GM12878 (cell line): Measurements from ENCODE around the gene CCL11. TPM values are rescaled to one million over a fixed set of nuclear protein-coding genes. Genes with fewer than 3 reads are reported as not detected.

Experiments
- ATAC-seq: fragments of 200-7000 bp; cut with Tn5 transposase; 3 replicates; pipeline ENCODE4 v1.9.1; 2020; ENCODE audit warnings: mild to moderate bottlenecking, moderate library complexity
- BruUV-seq: library from RNA; stranded (reverse); fragments of 400-500 nt; replicated peaks from 2 replicates; lab custom pipeline; 2021; lab: Mats Ljungman, UMichigan
- CTCF ChIA-PET: fragments of 300-600 bp; sonication (Branson Sonifier 250); formaldehyde crosslinking; extraction: SDS; loops from one replicate; lab custom pipeline; 2021; ENCODE audit warnings: inconsistent platforms; lab: Yijun Ruan, JAX
- POLR2A ChIA-PET: fragments of 350-600 bp; formaldehyde crosslinking; extraction: SDS; loops from one replicate; lab custom pipeline; 2021; ENCODE audit warnings: inconsistent platforms; lab: Charles Lee
- RAD21 ChIA-PET: fragments of 300-600 bp; sonication (Branson Sonifier 250); formaldehyde crosslinking; loops from one replicate; lab custom pipeline; 2023; ENCODE audit warnings: antibody characterized with exemption; ENCODE audit not compliant: unreplicated experiment; lab: Charles Lee
- SMC1A ChIA-PET: fragments of 300-600 bp; sonication (Branson Sonifier 250); formaldehyde crosslinking; loops from one replicate; lab custom pipeline; 2023; ENCODE audit not compliant: unreplicated experiment, uncharacterized antibody; lab: Charles Lee
- DNase-seq: peaks from one replicate; pipeline ENCODE4 v3.0.0-alpha.2; 2011; ENCODE audit warnings: low read depth, low spot score
- FAIRE-seq: peaks from 3 replicates; lab custom pipeline; 2011; peaks lifted over from hg19 to GRCh38; lab: Jason Lieb, UNC
- H2AFZ ChIP-seq: 2 replicates; pipeline ENCODE4 v1.6.0; 2011; ENCODE audit warnings: low read depth, low read length, control low read depth; ENCODE audit not compliant: control insufficient read depth
- H3K27ac ChIP-seq: 2 replicates; pipeline ENCODE4 v1.5.1; 2011; ENCODE audit warnings: control low read depth; ENCODE audit not compliant: control insufficient read depth, insufficient read depth
- H3K27me3 ChIP-seq, 2 experiments: replicated peaks in 1 of 2; 2 replicates each; pipeline versions ENCODE4 v1.6.0 to v1.6.1; 2011; ENCODE audit warnings: low read length in 1 of 2; ENCODE audit not compliant: control insufficient read depth in 2 of 2, insufficient read depth in 2 of 2
- H3K36me3 ChIP-seq, 2 experiments: 2 replicates each; pipeline ENCODE4 v1.5.1; 2011; ENCODE audit warnings: low read length in 1 of 2; ENCODE audit not compliant: control insufficient read depth in 2 of 2, insufficient read depth in 2 of 2
- H3K4me1 ChIP-seq: 2 replicates; pipeline ENCODE4 v1.6.1; 2011; ENCODE audit warnings: mild to moderate bottlenecking, low read length, moderate library complexity, mixed read lengths; ENCODE audit not compliant: control insufficient read depth, insufficient read depth
- H3K4me2 ChIP-seq: 2 replicates; pipeline ENCODE4 v1.6.0; 2011; ENCODE audit warnings: control low read depth; ENCODE audit not compliant: control insufficient read depth, insufficient read depth
- H3K4me3 ChIP-seq: fragments of 200-600 bp; sonication (generic); 2 replicates; pipeline ENCODE4 v1.5.1; 2016
- H3K79me2 ChIP-seq: 2 replicates; pipeline ENCODE4 v1.6.0; 2011; ENCODE audit warnings: low read length; ENCODE audit not compliant: control insufficient read depth, insufficient read depth
- H3K9ac ChIP-seq: 2 replicates; pipeline ENCODE4 v1.8.0; 2011; ENCODE audit warnings: low read length, control low read depth, mixed read lengths; ENCODE audit not compliant: control insufficient read depth, insufficient read depth
- H3K9me3 ChIP-seq: replicated peaks from 3 replicates; pipeline ENCODE4 v1.5.1; 2011; ENCODE audit warnings: mild to moderate bottlenecking, low read length; ENCODE audit not compliant: control insufficient read depth, insufficient read depth
- H4K20me1 ChIP-seq: 2 replicates; pipeline ENCODE4 v1.6.0; 2011; ENCODE audit not compliant: control insufficient read depth, insufficient read depth
- DPF2 ChIP-seq: fragments of 450-650 bp; IDR thresholded peaks from 2 replicates; pipeline ENCODE4 v1.6.1; 2017; ENCODE audit warnings: mild to moderate bottlenecking
- EGR1 ChIP-seq, 2 experiments: IDR thresholded peaks; 1 replicate in 1 of 2; 2 replicates in 1 of 2; pipeline ENCODE4 v1.6.1; 2011 to 2012; ENCODE audit warnings: low read depth in 2 of 2, low read length in 2 of 2, borderline replicate concordance in 1 of 2, mild to moderate bottlenecking in 1 of 2, moderate library complexity in 1 of 2
- ETV6 ChIP-seq, 2 experiments: fragments of 450-650 bp in 1 of 2; IDR thresholded peaks in 1 of 2; conservative IDR thresholded peaks in 1 of 2; 2 replicates each; pipeline ENCODE4 v1.6.1; 2014; ENCODE audit warnings: antibody characterized with exemption in 1 of 2, borderline replicate concordance in 1 of 2, low read depth in 1 of 2, mild to moderate bottlenecking in 1 of 2, moderate library complexity in 1 of 2
- FOXK2 ChIP-seq: fragments of 450-650 bp; IDR thresholded peaks from 2 replicates; pipeline ENCODE4 v1.6.1; 2017; ENCODE audit warnings: mild to moderate bottlenecking, moderate library complexity
- MEF2A ChIP-seq: IDR thresholded peaks from 2 replicates; pipeline ENCODE4 v1.6.1; 2011; ENCODE audit warnings: low read depth, mild to moderate bottlenecking, low read length, moderate library complexity; ENCODE audit not compliant: insufficient read depth
- MYB ChIP-seq: fragments of 150-350 bp; IDR thresholded peaks from 2 replicates; pipeline ENCODE4 v1.6.1; 2014; ENCODE audit warnings: mild to moderate bottlenecking, low read depth, low read length, borderline replicate concordance
- NFYA ChIP-seq: IDR thresholded peaks from 2 replicates; pipeline ENCODE4 v1.6.1; 2011; ENCODE audit warnings: low read depth, mild to moderate bottlenecking, low read length, improper control_type of control experiment, borderline replicate concordance
- PAX8 ChIP-seq: fragments of 450-650 bp; IDR thresholded peaks from 2 replicates; pipeline ENCODE4 v1.6.1; 2017; ENCODE audit warnings: mild to moderate bottlenecking, moderate library complexity
- POLR2A ChIP-seq: IDR thresholded peaks from 2 replicates; pipeline ENCODE4 v1.6.1; 2011; ENCODE audit warnings: low read depth, mild to moderate bottlenecking, low read length
- SUZ12 ChIP-seq: fragments of 200-600 bp; sonication (generic); IDR thresholded peaks from one replicate; pipeline ENCODE4 v1.6.1; 2018; ENCODE audit warnings: antibody characterized with exemption, mild to moderate bottlenecking; ENCODE audit not compliant: unreplicated experiment
- WRNIP1 ChIP-seq: IDR thresholded peaks from 2 replicates; pipeline ENCODE4 v1.6.1; 2011; ENCODE audit warnings: low read depth, low read length, improper control_type of control experiment, borderline replicate concordance
- WGBS: methylation state at CpG from one replicate; pipeline ENCODE4 v1.1.6; 2016; ENCODE audit warnings: low lambda C conversion rate; ENCODE audit not compliant: insufficient replicate concordance, insufficient coverage; ENCODE audit errors: missing lambda C conversion rate; 5-methylcytosine and 5-hydroxymethylcytosine counted together
- in situ Hi-C: fragments of 300-500 bp; cut with MboI; formaldehyde crosslinking; loops from 9 replicates; pipeline ENCODE4 v1.14.3; 2018; ENCODE audit warnings: mixed read lengths
- intact Hi-C: fragments of 100-400 bp; cut with micrococcal nuclease; formaldehyde crosslinking; loops from one replicate; pipeline ENCODE4 v1.14.2; 2022; ENCODE audit not compliant: unreplicated experiment
- polyA plus RNA-seq, 11 experiments: library from polyadenylated mRNA; depleted of rRNA in 4 of 11; unstranded in 6 of 11; stranded (reverse) in 5 of 11; fragments of >200 nt; fragmentation: Nextera tagmentation in 4 of 11; fragmentation: Illumina TruSeq in 1 of 11; extraction: Ambion mirVana in 4 of 11; extraction: Trizol in 1 of 11; gene quantifications; 1 replicate in 1 of 11; 2 replicates in 10 of 11; pipeline versions ENCODE4 v1.2.1 to v1.2.3, GENCODE V29; 2011 to 2016; ENCODE audit warnings: inconsistent platforms in 2 of 11, missing spikeins in 2 of 11, low read depth in 1 of 11
- total RNA-seq, 4 experiments: library from RNA; depleted of rRNA in 3 of 4; stranded (reverse); fragments of >200 nt in 3 of 4; fragmentation: Illumina TruSeq in 1 of 4; extraction: Trizol in 1 of 4; gene quantifications; 2 replicates each; pipeline versions ENCODE4 v1.2.1 to v1.2.3, GENCODE V29; 2013 to 2021
- TF ChIP-seq, protein P1 (sequence below): IDR thresholded peaks from 2 replicates; pipeline ENCODE4 v1.6.1; 2011; ENCODE audit warnings: borderline replicate concordance, low read depth, mild to moderate bottlenecking, moderate library complexity, mixed read lengths, low read length; ENCODE audit not compliant: insufficient read depth; ENCODE audit errors: extremely low read length
- TF ChIP-seq, protein P2 (sequence below): fragments of 450-650 bp; IDR thresholded peaks from 2 replicates; pipeline ENCODE4 v1.6.1; 2014; ENCODE audit warnings: mild to moderate bottlenecking

CCL11 gene
- total and polyA plus RNA-seq, 10 of the 15 experiments (the other 5 are each of a cell fraction or from before 2014, with no cell fraction given) = not detected

DNA sequence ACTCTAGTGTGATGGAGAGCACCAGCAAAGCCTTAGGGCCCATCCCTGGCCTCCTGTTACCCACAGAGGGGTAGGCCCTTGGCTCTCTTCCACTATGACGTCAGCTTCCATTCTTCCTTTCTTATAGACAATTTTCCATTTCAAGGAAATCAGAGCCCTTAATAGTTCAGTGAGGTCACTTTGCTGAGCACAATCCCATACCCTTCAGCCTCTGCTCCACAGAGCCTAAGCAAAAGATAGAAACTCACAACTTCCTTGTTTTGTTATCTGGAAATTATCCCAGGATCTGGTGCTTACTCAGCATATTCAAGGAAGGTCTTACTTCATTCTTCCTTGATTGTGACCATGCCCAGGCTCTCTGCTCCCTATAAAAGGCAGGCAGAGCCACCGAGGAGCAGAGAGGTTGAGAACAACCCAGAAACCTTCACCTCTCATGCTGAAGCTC, 33.5 kb downstream of the CCL11 start, which contains the start of gene CCL8:
CCL8 (plus strand) TSS at position 397 of the 445 bp plus-strand sequence. CDS start 67 bp downstream, outside the sequence.
- no peaks in the 10 kb centered on the region; a peak in 1 of 4 replicates for H3K27me3 ChIP-seq

DNA sequence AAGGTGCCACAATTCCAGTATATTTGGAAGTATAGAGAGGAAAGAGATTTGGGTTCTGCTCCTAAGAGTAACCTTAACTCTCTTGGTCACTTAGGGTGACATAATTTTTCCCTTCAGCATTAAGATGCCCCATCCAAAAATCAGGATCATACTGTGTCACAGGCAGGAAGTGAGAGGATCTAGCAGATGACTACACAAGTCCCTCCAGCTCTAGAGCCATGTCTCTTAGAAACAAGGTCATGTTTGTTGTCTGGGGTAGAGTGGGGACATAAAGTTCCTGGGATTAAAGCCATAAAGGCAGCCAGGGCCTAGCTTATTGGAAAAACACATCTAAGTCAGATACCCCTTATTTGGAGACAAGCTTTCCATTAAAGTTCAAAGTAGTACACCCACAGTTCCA, 36.4 kb downstream of the CCL11 start:
- no TSS peak for BruUV-seq
- ChIA-PET SMC1A (interaction anchor here (0.8 to 1.3 kb wide), 2 partner anchors 13 to 40 kb away, joined by 3 to 4 read pairs; no protein-coding TSS in a partner anchor), POLR2A (no interaction called here), RAD21 (no interaction called here), CTCF (interaction anchor here (1.1 to 2.4 kb wide), 3 partner anchors 11 to 40 kb away, joined by 3 to 11 read pairs (median 9); no protein-coding TSS in a partner anchor)
- H3K27me3 ChIP-seq = peaks cover 0 to 3% of the 10 kb centered on the region in 2 experiments; a peak in 1 of 4 replicates
- FAIRE-seq (no peak), DNase-seq (no peak), ATAC-seq (no peak)
- no peak overlapping the region for H3K9ac ChIP-seq
- TF ChIP-seq POLR2A (no peak), ETV6 (conservative IDR thresholded peaks at IDR 0.05 in 1 of 2, IDR thresholded peaks at IDR 0.05 in 1 of 2; ENCODE audit: borderline replicate concordance in 1 of 2, low read depth in 1 of 2) (no peak), NFYA (no peak), WRNIP1 (no peak), MYB (no peak), EGR1 (IDR thresholded peaks at IDR 0.05; ENCODE audit: borderline replicate concordance in 1 of 2, low read depth in 2 of 2, low read length in 2 of 2) (no peak), MEF2A (no peak), FOXK2 (no peak)
- TF ChIP-seq, protein P1, sequence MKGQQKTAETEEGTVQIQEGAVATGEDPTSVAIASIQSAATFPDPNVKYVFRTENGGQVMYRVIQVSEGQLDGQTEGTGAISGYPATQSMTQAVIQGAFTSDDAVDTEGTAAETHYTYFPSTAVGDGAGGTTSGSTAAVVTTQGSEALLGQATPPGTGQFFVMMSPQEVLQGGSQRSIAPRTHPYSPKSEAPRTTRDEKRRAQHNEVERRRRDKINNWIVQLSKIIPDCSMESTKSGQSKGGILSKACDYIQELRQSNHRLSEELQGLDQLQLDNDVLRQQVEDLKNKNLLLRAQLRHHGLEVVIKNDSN = no peak
- TF ChIP-seq, protein P2, sequence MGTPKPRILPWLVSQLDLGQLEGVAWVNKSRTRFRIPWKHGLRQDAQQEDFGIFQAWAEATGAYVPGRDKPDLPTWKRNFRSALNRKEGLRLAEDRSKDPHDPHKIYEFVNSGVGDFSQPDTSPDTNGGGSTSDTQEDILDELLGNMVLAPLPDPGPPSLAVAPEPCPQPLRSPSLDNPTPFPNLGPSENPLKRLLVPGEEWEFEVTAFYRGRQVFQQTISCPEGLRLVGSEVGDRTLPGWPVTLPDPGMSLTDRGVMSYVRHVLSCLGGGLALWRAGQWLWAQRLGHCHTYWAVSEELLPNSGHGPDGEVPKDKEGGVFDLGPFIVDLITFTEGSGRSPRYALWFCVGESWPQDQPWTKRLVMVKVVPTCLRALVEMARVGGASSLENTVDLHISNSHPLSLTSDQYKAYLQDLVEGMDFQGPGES = no peak
- no peaks in the 10 kb centered on the region for H3K4me1 ChIP-seq
- H3K79me2 ChIP-seq = no peaks in the 10 kb centered on the region
- intact Hi-C loops (no loop called here), in situ Hi-C loops (no loop called here)
- H3K36me3 ChIP-seq = no peaks in the 10 kb centered on the region
- no peaks in the 10 kb centered on the region for H4K20me1 ChIP-seq
- H2AFZ ChIP-seq = no peak overlapping the region
- no peak overlapping the region for H3K27ac ChIP-seq
- H3K4me3 ChIP-seq = no peak overlapping the region
- no peak overlapping the region for H3K4me2 ChIP-seq
- no peaks in the 10 kb centered on the region; the same call in 2 of the 3 replicates for H3K9me3 ChIP-seq

More for the DNA sequence above, 33.5 kb downstream of the CCL11 start, which contains the start of gene CCL8:
- Histone ChIP-seq H4K20me1 (no peaks in the 10 kb centered on the region), H3K4me2 (no peak within 1 kb of the TSS), H3K36me3 (no peaks in the 10 kb centered on the region), H2AFZ (no peak within 1 kb of the TSS), H3K27ac (no peak within 1 kb of the TSS), H3K4me1 (0 out of 2 replicates have a peak, but pooled peaks cover 3% of the 10 kb centered on the region), H3K4me3 (no peak within 1 kb of the TSS), H3K79me2 (no peaks in the 10 kb centered on the region), H3K9ac (no peak within 1 kb of the TSS), H3K9me3 (no peaks in the 10 kb centered on the region; the same call in 2 of the 3 replicates)
- CTCF ChIA-PET = interaction anchor here (0.8 to 1.7 kb wide), 2 partner anchors 10 to 43 kb away, joined by 3 to 6 read pairs; no protein-coding TSS in a partner anchor
- ATAC-seq (no peak), DNase-seq (no peak), FAIRE-seq (no peak)
- SMC1A ChIA-PET = no interaction called here
- TF ChIP-seq PAX8 (no peak), SUZ12 (no peak), DPF2 (no peak)
- intact Hi-C loops (no loop called here), in situ Hi-C loops (no loop called here)
- 19% methylated on average over 2 of the region's 2 CpGs for WGBS
- POLR2A ChIA-PET = no interaction called here
- RAD21 ChIA-PET = no interaction called here
- no TSS peak for BruUV-seq
